HG02943 (cell line): ENCODE results near the gene PIK3R3.
A peak's percentile ranks its signal among the peaks of the same experiment; 100 is the strongest.

ENCODE experiments used
- ATAC-seq: cut with Tn5 transposase; IDR thresholded peaks from one replicate; pipeline ENCODE4 v1.9.1; 2021; ENCODE audit warnings: mild to moderate bottlenecking, low read depth, moderate library complexity; ENCODE audit not compliant: unreplicated experiment

The PIK3R3 gene

GRCh38 chr1:46158312-46159281 lies 26.2 kb upstream of the PIK3R3 start:
- ATAC-seq, result peak; percentile 76

GRCh38 chr1:46157916-46158311 lies 25.5 kb upstream of the PIK3R3 start:
- ATAC-seq, result no peak

GRCh38 chr1:46153732-46154131 lies 21.3 kb upstream of the PIK3R3 start:
- no peak for ATAC-seq

- no peak for ATAC-seq
Measured at GRCh38 chr1:46153228-46153627, 20.8 kb upstream of the PIK3R3 start.

GRCh38 chr1:46152016-46152415 lies 19.6 kb upstream of the PIK3R3 start:
- ATAC-seq, result no peak

- no peak for ATAC-seq
Measured at GRCh38 chr1:46150085-46150484, 17.7 kb upstream of the PIK3R3 start.

GRCh38 chr1:46148318-46148717 lies 15.9 kb upstream of the PIK3R3 start:
- ATAC-seq, result no peak

- no peak for ATAC-seq
Measured at GRCh38 chr1:46137916-46138315, 5.5 kb upstream of the PIK3R3 start.

- no peak for ATAC-seq
Measured at GRCh38 chr1:46136711-46137110, 4.3 kb upstream of the PIK3R3 start.

GRCh38 chr1:46134660-46135331 lies 2.4 kb upstream of the PIK3R3 start:
- ATAC-seq, result no peak

- no peak for ATAC-seq
Measured at GRCh38 chr1:46133781-46134350, 1.4 kb upstream of the PIK3R3 start.

GRCh38 chr1:46133181-46133658 lies 791 bp upstream of the PIK3R3 start:
- ATAC-seq, result peak; percentile 55

- ATAC-seq, result no peak
Measured at GRCh38 chr1:46131712-46132528, 509 bp downstream of the PIK3R3 start.

GRCh38 chr1:46131093-46131492 lies 1.3 kb downstream of the PIK3R3 start:
- ATAC-seq, result no peak

- no peak for ATAC-seq
Measured at GRCh38 chr1:46130606-46131005, 1.8 kb downstream of the PIK3R3 start.

- ATAC-seq, result no peak
Measured at GRCh38 chr1:46130121-46130520, 2.3 kb downstream of the PIK3R3 start.

GRCh38 chr1:46128344-46128743 lies 4.1 kb downstream of the PIK3R3 start:
- no peak for ATAC-seq

GRCh38 chr1:46118856-46119255 lies 13.6 kb downstream of the PIK3R3 start:
- no peak for ATAC-seq

GRCh38 chr1:46117810-46118494 lies 14.5 kb downstream of the PIK3R3 start:
- no peak for ATAC-seq
